ENCODE measurements around the gene RANBP3.

RANBP3 gene

GRCh38 chr19:5873617-5874199, 104.2 kb downstream of the RANBP3 start:
- TF ChIP-seq ZFP3 (CRISPR knock-in tag; IDR thresholded peaks at IDR 0.05) (no peak), ARNTL (CRISPR knock-in tag; IDR thresholded peaks at IDR 0.05; ENCODE audit: borderline replicate concordance, low read depth) (no peak), CREB5 (CRISPR knock-in tag; IDR thresholded peaks at IDR 0.05; ENCODE audit: low read depth) (no peak), ESRRG (CRISPR knock-in tag; IDR thresholded peaks at IDR 0.05) (no peak), RARB (CRISPR knock-in tag; IDR thresholded peaks at IDR 0.05) (no peak), ISL1 (CRISPR knock-in tag; IDR thresholded peaks at IDR 0.05) (no peak), POU6F1 (CRISPR knock-in tag; IDR thresholded peaks at IDR 0.05; ENCODE audit: borderline replicate concordance, low read depth) (no peak)
- TF ChIP-seq, protein P1, sequence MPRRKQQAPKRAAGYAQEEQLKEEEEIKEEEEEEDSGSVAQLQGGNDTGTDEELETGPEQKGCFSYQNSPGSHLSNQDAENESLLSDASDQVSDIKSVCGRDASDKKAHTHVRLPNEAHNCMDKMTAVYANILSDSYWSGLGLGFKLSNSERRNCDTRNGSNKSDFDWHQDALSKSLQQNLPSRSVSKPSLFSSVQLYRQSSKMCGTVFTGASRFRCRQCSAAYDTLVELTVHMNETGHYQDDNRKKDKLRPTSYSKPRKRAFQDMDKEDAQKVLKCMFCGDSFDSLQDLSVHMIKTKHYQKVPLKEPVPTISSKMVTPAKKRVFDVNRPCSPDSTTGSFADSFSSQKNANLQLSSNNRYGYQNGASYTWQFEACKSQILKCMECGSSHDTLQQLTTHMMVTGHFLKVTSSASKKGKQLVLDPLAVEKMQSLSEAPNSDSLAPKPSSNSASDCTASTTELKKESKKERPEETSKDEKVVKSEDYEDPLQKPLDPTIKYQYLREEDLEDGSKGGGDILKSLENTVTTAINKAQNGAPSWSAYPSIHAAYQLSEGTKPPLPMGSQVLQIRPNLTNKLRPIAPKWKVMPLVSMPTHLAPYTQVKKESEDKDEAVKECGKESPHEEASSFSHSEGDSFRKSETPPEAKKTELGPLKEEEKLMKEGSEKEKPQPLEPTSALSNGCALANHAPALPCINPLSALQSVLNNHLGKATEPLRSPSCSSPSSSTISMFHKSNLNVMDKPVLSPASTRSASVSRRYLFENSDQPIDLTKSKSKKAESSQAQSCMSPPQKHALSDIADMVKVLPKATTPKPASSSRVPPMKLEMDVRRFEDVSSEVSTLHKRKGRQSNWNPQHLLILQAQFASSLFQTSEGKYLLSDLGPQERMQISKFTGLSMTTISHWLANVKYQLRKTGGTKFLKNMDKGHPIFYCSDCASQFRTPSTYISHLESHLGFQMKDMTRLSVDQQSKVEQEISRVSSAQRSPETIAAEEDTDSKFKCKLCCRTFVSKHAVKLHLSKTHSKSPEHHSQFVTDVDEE (CRISPR knock-in tag; IDR thresholded peaks at IDR 0.05): no peak
- ATAC-seq: no peak

- TF ChIP-seq POU6F1 (CRISPR knock-in tag; IDR thresholded peaks at IDR 0.05; ENCODE audit: borderline replicate concordance, low read depth): no peak
- TF ChIP-seq TCF4 (CRISPR knock-in tag; IDR thresholded peaks at IDR 0.05; ENCODE audit: borderline replicate concordance): no peak
- no peak for TF ChIP-seq ISL1 (CRISPR knock-in tag; IDR thresholded peaks at IDR 0.05)
- TF ChIP-seq, protein P2, sequence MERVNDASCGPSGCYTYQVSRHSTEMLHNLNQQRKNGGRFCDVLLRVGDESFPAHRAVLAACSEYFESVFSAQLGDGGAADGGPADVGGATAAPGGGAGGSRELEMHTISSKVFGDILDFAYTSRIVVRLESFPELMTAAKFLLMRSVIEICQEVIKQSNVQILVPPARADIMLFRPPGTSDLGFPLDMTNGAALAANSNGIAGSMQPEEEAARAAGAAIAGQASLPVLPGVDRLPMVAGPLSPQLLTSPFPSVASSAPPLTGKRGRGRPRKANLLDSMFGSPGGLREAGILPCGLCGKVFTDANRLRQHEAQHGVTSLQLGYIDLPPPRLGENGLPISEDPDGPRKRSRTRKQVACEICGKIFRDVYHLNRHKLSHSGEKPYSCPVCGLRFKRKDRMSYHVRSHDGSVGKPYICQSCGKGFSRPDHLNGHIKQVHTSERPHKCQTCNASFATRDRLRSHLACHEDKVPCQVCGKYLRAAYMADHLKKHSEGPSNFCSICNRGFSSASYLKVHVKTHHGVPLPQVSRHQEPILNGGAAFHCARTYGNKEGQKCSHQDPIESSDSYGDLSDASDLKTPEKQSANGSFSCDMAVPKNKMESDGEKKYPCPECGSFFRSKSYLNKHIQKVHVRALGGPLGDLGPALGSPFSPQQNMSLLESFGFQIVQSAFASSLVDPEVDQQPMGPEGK (CRISPR knock-in tag; IDR thresholded peaks at IDR 0.05; ENCODE audit: borderline replicate concordance): no peak
- no peak for TF ChIP-seq RARB (CRISPR knock-in tag; IDR thresholded peaks at IDR 0.05)
- no peak for TF ChIP-seq ESRRG (CRISPR knock-in tag; IDR thresholded peaks at IDR 0.05)
- TF ChIP-seq ZNF70 (CRISPR knock-in tag; IDR thresholded peaks at IDR 0.05): no peak
- no peak for TF ChIP-seq ZFP3 (CRISPR knock-in tag; IDR thresholded peaks at IDR 0.05)
- TF ChIP-seq, protein P3, sequence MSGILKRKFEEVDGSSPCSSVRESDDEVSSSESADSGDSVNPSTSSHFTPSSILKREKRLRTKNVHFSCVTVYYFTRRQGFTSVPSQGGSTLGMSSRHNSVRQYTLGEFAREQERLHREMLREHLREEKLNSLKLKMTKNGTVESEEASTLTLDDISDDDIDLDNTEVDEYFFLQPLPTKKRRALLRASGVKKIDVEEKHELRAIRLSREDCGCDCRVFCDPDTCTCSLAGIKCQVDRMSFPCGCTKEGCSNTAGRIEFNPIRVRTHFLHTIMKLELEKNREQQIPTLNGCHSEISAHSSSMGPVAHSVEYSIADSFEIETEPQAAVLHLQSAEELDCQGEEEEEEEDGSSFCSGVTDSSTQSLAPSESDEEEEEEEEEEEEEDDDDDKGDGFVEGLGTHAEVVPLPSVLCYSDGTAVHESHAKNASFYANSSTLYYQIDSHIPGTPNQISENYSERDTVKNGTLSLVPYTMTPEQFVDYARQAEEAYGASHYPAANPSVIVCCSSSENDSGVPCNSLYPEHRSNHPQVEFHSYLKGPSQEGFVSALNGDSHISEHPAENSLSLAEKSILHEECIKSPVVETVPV (CRISPR knock-in tag; IDR thresholded peaks at IDR 0.05): no peak
- no peak for TF ChIP-seq ZNF8 (CRISPR knock-in tag; IDR thresholded peaks at IDR 0.05)
- TF ChIP-seq PPARA (CRISPR knock-in tag; IDR thresholded peaks at IDR 0.05; ENCODE audit: borderline replicate concordance): no peak
- TF ChIP-seq OSR1 (CRISPR knock-in tag; IDR thresholded peaks at IDR 0.05): no peak
- no peak for TF ChIP-seq ARNTL (CRISPR knock-in tag; IDR thresholded peaks at IDR 0.05; ENCODE audit: borderline replicate concordance, low read depth)
- no peak for TF ChIP-seq GLIS3 (CRISPR knock-in tag; IDR thresholded peaks at IDR 0.05)
- TF ChIP-seq ZC3H10 (CRISPR knock-in tag; IDR thresholded peaks at IDR 0.05): no peak
- no peak for TF ChIP-seq CSDC2 (CRISPR knock-in tag; IDR thresholded peaks at IDR 0.05)
- TF ChIP-seq SNAI2 (CRISPR knock-in tag; IDR thresholded peaks at IDR 0.05): no peak
- ATAC-seq: no peak
Measured at GRCh38 chr19:5870986-5871394, 107.0 kb downstream of the RANBP3 start.

All from SK-N-SH treated with all-trans-retinoic acid at 6 μM for 48 hours (cell line).